Keratinocyte (primary cell): ENCODE results near the gene RNF152.

Experiments
- EZH2 ChIP-seq: IDR thresholded peaks from one replicate; pipeline ENCODE4 v1.6.1; 2012; ENCODE audit warnings: inconsistent platforms, mild to moderate bottlenecking, low read length, moderate library complexity
- TF ChIP-seq, protein P1 (sequence below), 3 experiments: IDR thresholded peaks in 1 of 3; conservative IDR thresholded peaks in 1 of 3; optimal IDR thresholded peaks in 1 of 3; 2 replicates in 2 of 3; 3 replicates in 1 of 3; pipeline versions ENCODE3 to v1.5.1; 2011; ENCODE audit warnings: low read length in 3 of 3, mild to moderate bottlenecking in 3 of 3, moderate library complexity in 2 of 3, control low read depth in 1 of 3, inconsistent platforms in 1 of 3; ENCODE audit not compliant: insufficient read depth in 2 of 3; ENCODE audit errors: extremely low read depth in 1 of 3

DNA sequence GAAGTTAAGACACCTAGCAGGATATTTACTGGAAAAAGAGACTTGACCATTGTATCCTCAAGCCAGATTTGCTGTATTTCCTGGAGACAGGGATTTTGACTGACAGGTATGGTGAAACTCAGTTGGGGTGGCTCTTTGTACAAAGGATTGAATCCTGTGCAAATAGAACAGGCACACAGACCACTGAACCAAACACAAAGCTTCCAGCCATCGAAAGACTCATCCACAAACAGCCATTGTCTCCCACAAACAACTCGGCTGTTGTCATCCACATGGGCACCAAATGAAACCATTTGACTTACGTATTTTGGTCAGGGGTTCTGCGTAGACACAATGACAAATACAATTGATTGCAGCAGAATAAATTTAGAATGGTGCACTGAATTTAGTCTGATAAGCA lies 15.9 kb downstream of the RNF152 start:
- TF ChIP-seq, protein P1, sequence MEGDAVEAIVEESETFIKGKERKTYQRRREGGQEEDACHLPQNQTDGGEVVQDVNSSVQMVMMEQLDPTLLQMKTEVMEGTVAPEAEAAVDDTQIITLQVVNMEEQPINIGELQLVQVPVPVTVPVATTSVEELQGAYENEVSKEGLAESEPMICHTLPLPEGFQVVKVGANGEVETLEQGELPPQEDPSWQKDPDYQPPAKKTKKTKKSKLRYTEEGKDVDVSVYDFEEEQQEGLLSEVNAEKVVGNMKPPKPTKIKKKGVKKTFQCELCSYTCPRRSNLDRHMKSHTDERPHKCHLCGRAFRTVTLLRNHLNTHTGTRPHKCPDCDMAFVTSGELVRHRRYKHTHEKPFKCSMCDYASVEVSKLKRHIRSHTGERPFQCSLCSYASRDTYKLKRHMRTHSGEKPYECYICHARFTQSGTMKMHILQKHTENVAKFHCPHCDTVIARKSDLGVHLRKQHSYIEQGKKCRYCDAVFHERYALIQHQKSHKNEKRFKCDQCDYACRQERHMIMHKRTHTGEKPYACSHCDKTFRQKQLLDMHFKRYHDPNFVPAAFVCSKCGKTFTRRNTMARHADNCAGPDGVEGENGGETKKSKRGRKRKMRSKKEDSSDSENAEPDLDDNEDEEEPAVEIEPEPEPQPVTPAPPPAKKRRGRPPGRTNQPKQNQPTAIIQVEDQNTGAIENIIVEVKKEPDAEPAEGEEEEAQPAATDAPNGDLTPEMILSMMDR (optimal IDR thresholded peaks at IDR 0.05 in 1 of 3, IDR thresholded peaks at IDR 0.05 in 1 of 3, conservative IDR thresholded peaks at IDR 0.05 in 1 of 3; ENCODE audit: extremely low read depth in 1 of 3, insufficient read depth in 2 of 3, low read length in 3 of 3), result no peak
- no peak for TF ChIP-seq EZH2
